GM12874 (cell line): ENCODE results near the gene GPR65.

Experiments used
- CTCF ChIP-seq: IDR thresholded peaks from 2 replicates; pipeline ENCODE4 v1.5.1; 2011; ENCODE audit warnings: low read depth, mild to moderate bottlenecking, control low read depth, low read length, moderate library complexity; ENCODE audit not compliant: insufficient read depth

GPR65 gene

GRCh38 chr14:88030892-88031291 is 26.0 kb downstream of the GPR65 start:
- TF ChIP-seq CTCF: no peak

- TF ChIP-seq CTCF: no peak
Measured at GRCh38 chr14:88032373-88032772, 27.4 kb downstream of the GPR65 start.

- TF ChIP-seq CTCF: no peak
Measured at GRCh38 chr14:88034076-88034475, 29.1 kb downstream of the GPR65 start.

GRCh38 chr14:88036422-88036821 is 31.5 kb downstream of the GPR65 start:
- no peak for TF ChIP-seq CTCF

- TF ChIP-seq CTCF: no peak
Measured at GRCh38 chr14:88037325-88037724, 32.4 kb downstream of the GPR65 start.

GRCh38 chr14:88039197-88039596 is 34.3 kb downstream of the GPR65 start:
- TF ChIP-seq CTCF: no peak

GRCh38 chr14:88040146-88040545 is 35.2 kb downstream of the GPR65 start:
- no peak for TF ChIP-seq CTCF
